NCI-H82 treated with DMSO at 0.1 percent for 48 hours (cell line): ENCODE results near the gene KRT13.
"Not testable (repeated sequence)": the region's sequence is repeated elsewhere in the genome, so short reads cannot be mapped to it uniquely, and the experiment has no call there.

Source experiments
- DNase-seq: peaks from one replicate; lab custom pipeline; 2025; ENCODE audit not compliant: unreplicated experiment; lab: John Stamatoyannopoulos, UW

KRT13 gene

GRCh38 chr17:41505007-41505808 lies at the start of gene KRT13:
KRT13 (minus strand) TSS chr17:41505612; CDS start chr17:41505550, 62 bp downstream.
- DNase-seq = no peak

GRCh38 chr17:41553987-41554680 lies 48.7 kb upstream of the KRT13 start:
- no peak for DNase-seq

- no peak for DNase-seq
These were observed 47.8 kb upstream of the KRT13 start for GRCh38 chr17:41553176-41553575.

- DNase-seq = no peak
These were observed 47.0 kb upstream of the KRT13 start for GRCh38 chr17:41552455-41552854.

GRCh38 chr17:41551365-41551764 lies 46.0 kb upstream of the KRT13 start:
- DNase-seq = no peak

- no peak for DNase-seq
These were observed 44.2 kb upstream of the KRT13 start for GRCh38 chr17:41549596-41550039.

GRCh38 chr17:41548844-41549595 lies 43.6 kb upstream of the KRT13 start:
- no peak for DNase-seq

GRCh38 chr17:41547921-41548843 lies 42.8 kb upstream of the KRT13 start:
- no peak for DNase-seq

GRCh38 chr17:41547378-41547841 lies 42.0 kb upstream of the KRT13 start:
- DNase-seq = no peak

- DNase-seq = no peak
These were observed 41.4 kb upstream of the KRT13 start for GRCh38 chr17:41546819-41547218.

GRCh38 chr17:41545829-41546410 lies 40.5 kb upstream of the KRT13 start:
- no peak for DNase-seq

GRCh38 chr17:41544935-41545334 lies 39.5 kb upstream of the KRT13 start:
- DNase-seq = no peak

- DNase-seq = no peak
These were observed 39.1 kb upstream of the KRT13 start for GRCh38 chr17:41544491-41544892.

- not testable (repeated sequence) for DNase-seq
These were observed 37.4 kb upstream of the KRT13 start for GRCh38 chr17:41542786-41543185.

- no peak for DNase-seq
These were observed 36.9 kb upstream of the KRT13 start for GRCh38 chr17:41542357-41542756.

GRCh38 chr17:41540921-41541625 lies 35.7 kb upstream of the KRT13 start:
- no peak for DNase-seq

GRCh38 chr17:41539979-41540701 lies 34.7 kb upstream of the KRT13 start:
- DNase-seq = no peak

GRCh38 chr17:41539071-41539492 lies 33.7 kb upstream of the KRT13 start:
- no peak for DNase-seq

- DNase-seq = no peak
These were observed 33.2 kb upstream of the KRT13 start for GRCh38 chr17:41538565-41538991.
